Activated CD4-positive, alpha-beta memory T cell treated with anti-CD3 and anti-CD28 coated beads, Interleukin-2, amount 10 ng/mL, durations not matched to agents 7 days and 5 days (primary cell): Measurements from ENCODE around the gene SIAH2. TPM values are rescaled to one million over a fixed set of nuclear protein-coding genes. Genes with fewer than 3 reads are reported as not detected.

Experiments used
- total RNA-seq, 2 experiments: library from RNA; stranded (reverse); gene quantifications; one replicate each; pipeline ENCODE4 v1.2.3, GENCODE V29; 2021

Gene SIAH2
- total RNA-seq, 2 experiments from 2014 or later: 42.5 to 44.9 TPM

Other genes starting within 250 kb of the SIAH2 start
- 10 to 100 TPM; 98.4 to 98.5 TPM for gene SERP1, start 216.7 kb downstream of the SIAH2 start, total RNA-seq
- gene EIF2A, start 216.4 kb downstream of the SIAH2 start, total RNA-seq: 10 to 100 TPM; 81.7 to 86.4 TPM
- 100 to 1,000 TPM; 124 to 130 TPM for gene SELENOT, start 159.8 kb downstream of the SIAH2 start, total RNA-seq
- under 1 TPM; 0.38 to 0.81 TPM for gene ERICH6, start 59.2 kb downstream of the SIAH2 start, total RNA-seq
- gene MINDY4B, start 142.3 kb upstream of the SIAH2 start, total RNA-seq: not detected
- gene CLRN1, start 209.6 kb upstream of the SIAH2 start, total RNA-seq: not detected